Thoracic aorta (tissue), 2 donors: ENCODE results near the gene NCAPH2. TPM values are rescaled to one million over a fixed set of nuclear protein-coding genes. Genes with fewer than 3 reads are reported as not detected.

Experiments
- ATAC-seq: fragments of 150-250 bp; one replicate; pipeline ENCODE4 v1.8.0; 2017; ENCODE audit warnings: low read depth; ENCODE audit not compliant: insufficient number of reproducible peaks, low FRiP score
- DNase-seq: peaks from one replicate; pipeline ENCODE4 v3.0.0-alpha.2; 2020; ENCODE audit warnings: low spot score
- H3K27ac ChIP-seq, 2 donors: fragments of 200-600 bp; sonication (generic); 1 replicate in 1 of 2; 2 replicates in 1 of 2; pipeline ENCODE4 v1.5.1; 2016; ENCODE audit warnings: mild to moderate bottlenecking in 2 of 2, moderate library complexity in 2 of 2
- H3K27me3 ChIP-seq: fragments of 200-600 bp; sonication (generic); replicated peaks from 2 replicates; pipeline ENCODE4 v1.6.0; 2016; ENCODE audit warnings: mild to moderate bottlenecking; ENCODE audit not compliant: insufficient read depth
- H3K36me3 ChIP-seq: fragments of 200-600 bp; sonication (generic); one replicate; pipeline ENCODE4 v1.5.1; 2016
- H3K4me1 ChIP-seq, 2 donors: fragments of 200-600 bp; sonication (generic); 1 replicate in 1 of 2; 2 replicates in 1 of 2; pipeline versions ENCODE4 v1.5.1 to v1.6.0; 2016; ENCODE audit warnings: low read depth in 2 of 2, mild to moderate bottlenecking in 1 of 2; ENCODE audit not compliant: control insufficient read depth in 1 of 2
- H3K4me3 ChIP-seq: fragments of 200-600 bp; sonication (generic); 2 replicates; pipeline ENCODE4 v1.5.1; 2016; ENCODE audit warnings: mild to moderate bottlenecking
- H3K9me3 ChIP-seq: fragments of 200-600 bp; sonication (generic); 2 replicates; pipeline ENCODE4 v1.5.1; 2016
- CTCF ChIP-seq: fragments of 200-600 bp; sonication (generic); IDR thresholded peaks from one replicate; pipeline ENCODE4 v1.5.1; 2019; ENCODE audit warnings: antibody characterized with exemption
- total RNA-seq, 2 donors: library from RNA; depleted of rRNA; stranded (reverse); fragments of >200 nt; gene quantifications; one replicate each; pipeline versions ENCODE4 v1.1.0 to v1.2.3, GENCODE V29; 2016

NCAPH2 gene
- total RNA-seq, 2 donors from 2014 or later = 40.8 to 50.4 TPM

GRCh38 chr22:50500452-50500851 lies 7.6 kb upstream of the NCAPH2 start:
- Histone ChIP-seq H3K9me3 (no peaks in the 10 kb centered on the region), H3K27me3 (no peaks in the 10 kb centered on the region), H3K27ac (no peak overlapping the region), H3K36me3 (peaks cover 19% of the 10 kb centered on the region), H3K4me3 (no peak overlapping the region), H3K4me1 (peaks cover 0 to 3% of the 10 kb centered on the region in 2 donors)
- DNase-seq = no peak
- TF ChIP-seq CTCF = no peak
- ATAC-seq = no peak

GRCh38 chr22:50502096-50502495 lies 5.9 kb upstream of the NCAPH2 start:
- H3K27me3 ChIP-seq = no peaks in the 10 kb centered on the region
- no peak overlapping the region for H3K27ac ChIP-seq
- ATAC-seq (no peak), DNase-seq (no peak)
- peaks cover 24% of the 10 kb centered on the region for H3K36me3 ChIP-seq
- TF ChIP-seq CTCF = no peak
- H3K4me3 ChIP-seq = no peak overlapping the region
- no peaks in the 10 kb centered on the region for H3K9me3 ChIP-seq
- H3K4me1 ChIP-seq = peaks cover 6 to 18% of the 10 kb centered on the region in 2 donors

GRCh38 chr22:50502628-50503474 lies 5.2 kb upstream of the NCAPH2 start:
- H3K4me1 ChIP-seq = peaks cover 6 to 18% of the 10 kb centered on the region in 2 donors
- TF ChIP-seq CTCF = no peak
- peaks cover 24% of the 10 kb centered on the region for H3K36me3 ChIP-seq
- no peaks in the 10 kb centered on the region for H3K27me3 ChIP-seq
- DNase-seq (no peak), ATAC-seq (no peak)
- no peak overlapping the region for H3K4me3 ChIP-seq
- no peaks in the 10 kb centered on the region for H3K9me3 ChIP-seq
- no peak overlapping the region for H3K27ac ChIP-seq

- H3K9me3 ChIP-seq = no peaks in the 10 kb centered on the region
- ATAC-seq (no peak), DNase-seq (no peak)
- H3K27ac ChIP-seq = no peak overlapping the region
- peaks cover 24% of the 10 kb centered on the region for H3K36me3 ChIP-seq
- H3K4me1 ChIP-seq = peaks cover 8 to 20% of the 10 kb centered on the region in 2 donors
- no peaks in the 10 kb centered on the region for H3K27me3 ChIP-seq
- TF ChIP-seq CTCF = no peak
- no peak overlapping the region for H3K4me3 ChIP-seq
Measured at GRCh38 chr22:50503475-50504145, 4.4 kb upstream of the NCAPH2 start.
